Suprapubic skin (tissue), 4 donors: ENCODE results near the gene POU2AF1. TPM values are rescaled to one million over a fixed set of nuclear protein-coding genes. Genes with fewer than 3 reads are reported as not detected.
"Not testable (repeated sequence)": the region's sequence is repeated elsewhere in the genome, so short reads cannot be mapped to it uniquely, and the experiment has no call there.

ENCODE experiments used
- DNase-seq, 2 donors: peaks; one replicate each; pipeline ENCODE4 v3.0.0-alpha.2; 2019; ENCODE audit warnings: low spot score in 2 of 2
- H3K27ac ChIP-seq: fragments of 200-600 bp; sonication (generic); one replicate; pipeline ENCODE4 v1.5.1; 2019
- H3K27me3 ChIP-seq: fragments of 200-600 bp; sonication (generic); one replicate; pipeline ENCODE4 v1.5.1; 2019
- H3K36me3 ChIP-seq: fragments of 200-600 bp; sonication (generic); one replicate; pipeline ENCODE4 v1.5.1; 2019
- H3K4me1 ChIP-seq: fragments of 200-600 bp; sonication (generic); one replicate; pipeline ENCODE4 v1.5.1; 2019
- H3K4me3 ChIP-seq: fragments of 200-600 bp; sonication (generic); one replicate; pipeline ENCODE4 v1.5.1; 2019; ENCODE audit warnings: mild to moderate bottlenecking
- H3K9me3 ChIP-seq: fragments of 200-600 bp; sonication (generic); one replicate; pipeline ENCODE4 v1.5.1; 2019
- CTCF ChIP-seq, 2 donors: fragments of 200-600 bp in 1 of 2; fragments of 450-650 bp in 1 of 2; sonication (generic) in 1 of 2; IDR thresholded peaks; one replicate each; pipeline ENCODE4 v1.5.1; 2016 to 2019; ENCODE audit warnings: antibody characterized with exemption in 2 of 2, mild to moderate bottlenecking in 1 of 2, moderate library complexity in 1 of 2
- EP300 ChIP-seq: sonication (generic); formaldehyde crosslinking; IDR thresholded peaks from one replicate; pipeline ENCODE4 v1.6.1; 2017; ENCODE audit warnings: antibody characterized with exemption
- POLR2A ChIP-seq, 2 donors: fragments of 450-650 bp; IDR thresholded peaks; one replicate each; pipeline ENCODE4 v1.6.1; 2017; ENCODE audit warnings: antibody characterized with exemption in 2 of 2, mild to moderate bottlenecking in 2 of 2, moderate library complexity in 2 of 2
- POLR2AphosphoS5 ChIP-seq, 3 donors: sonication (generic); formaldehyde crosslinking; IDR thresholded peaks; one replicate each; pipeline ENCODE4 v1.6.1; 2017; ENCODE audit warnings: antibody characterized with exemption in 3 of 3
- WGBS: methylation state at CpG from one replicate; pipeline ENCODE4 v1.1.5; 2018; 5-methylcytosine and 5-hydroxymethylcytosine counted together
- total RNA-seq, 4 donors: library from RNA; depleted of rRNA; stranded (reverse); fragments of >200 nt; gene quantifications; one replicate each; pipeline ENCODE4 v1.1.0, GENCODE V29; 2016

Gene POU2AF1
- total RNA-seq, 4 donors from 2014 or later: not detected

DNA sequence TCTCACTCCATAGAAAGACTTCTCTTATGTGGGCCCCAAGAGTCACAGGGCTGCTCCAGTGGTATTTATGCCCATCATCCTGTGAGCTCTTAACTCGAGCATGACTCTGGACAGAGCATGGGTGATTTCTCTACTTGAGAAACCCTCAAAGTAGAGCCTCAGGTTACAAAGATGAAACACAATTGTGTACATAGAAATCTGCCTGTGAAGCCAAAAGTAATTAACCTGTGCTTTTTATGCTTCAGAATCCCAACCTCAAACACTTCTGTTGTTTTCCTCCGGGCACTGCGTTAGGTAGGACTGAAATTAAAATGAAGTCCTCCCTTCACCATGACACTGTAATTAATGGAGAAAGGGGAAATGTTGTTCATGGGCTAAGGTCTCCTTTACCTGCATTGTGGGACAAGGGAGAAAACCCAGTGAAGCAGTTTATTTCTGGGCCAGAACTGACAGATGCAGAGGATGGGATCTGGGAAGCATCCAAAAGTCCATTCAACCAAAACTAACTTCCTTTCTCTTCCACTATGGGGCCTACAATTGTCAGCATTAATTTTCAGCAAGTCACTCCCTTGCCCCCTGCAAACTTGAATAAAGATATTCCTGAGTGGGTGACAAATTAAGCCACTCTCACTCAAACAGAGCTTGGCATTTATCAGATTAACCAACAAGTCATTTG is 24.1 kb upstream of the POU2AF1 start:
- 74% methylated on average over 3 of the region's 3 CpGs for WGBS
- H3K9me3 ChIP-seq: no peaks in the 10 kb centered on the region
- no peak for TF ChIP-seq POLR2AphosphoS5 (IDR thresholded peaks at IDR 0.05)
- no peak for TF ChIP-seq CTCF (IDR thresholded peaks at IDR 0.05)
- no peak for TF ChIP-seq POLR2A (IDR thresholded peaks at IDR 0.05)
- no peak for TF ChIP-seq EP300
- no peak for DNase-seq
- no peaks in the 10 kb centered on the region for H3K4me1 ChIP-seq
- H3K4me3 ChIP-seq: no peak overlapping the region
- no peaks in the 10 kb centered on the region for H3K27me3 ChIP-seq
- no peak overlapping the region for H3K27ac ChIP-seq
- H3K36me3 ChIP-seq: no peaks in the 10 kb centered on the region

- WGBS: 41% methylated on average over 3 of the region's 3 CpGs
Measured at GRCh38 chr11:111402411-111402810, 23.3 kb upstream of the POU2AF1 start.

DNA sequence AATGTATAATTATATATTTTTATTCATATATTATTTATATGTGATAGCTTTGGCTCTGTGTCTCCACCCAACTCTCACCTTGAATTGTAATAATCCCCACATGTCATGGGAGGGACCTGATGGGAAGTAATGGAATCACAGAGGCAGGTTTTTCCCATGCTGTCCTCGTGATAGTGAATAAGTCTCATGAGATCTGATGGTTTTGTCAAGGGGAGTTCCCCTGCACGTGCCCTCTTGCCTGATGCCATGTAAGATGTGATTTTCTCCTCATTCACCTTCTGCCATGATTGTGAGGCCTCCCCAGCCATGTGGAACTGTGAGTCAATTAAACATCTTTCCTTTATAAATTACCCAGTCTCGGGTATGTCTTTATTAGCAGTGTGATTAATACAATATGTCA is 22.9 kb upstream of the POU2AF1 start:
- H3K36me3 ChIP-seq: not testable (repeated sequence)
- WGBS: 61% methylated on average over 3 of the region's 3 CpGs

More at GRCh38 chr11:111402411-111402810, 23.3 kb upstream of the POU2AF1 start:
- Histone ChIP-seq H3K27me3 (no peaks in the 10 kb centered on the region), H3K4me1 (no peaks in the 10 kb centered on the region), H3K4me3 (no peak overlapping the region), H3K9me3 (no peaks in the 10 kb centered on the region), H3K36me3 (no peaks in the 10 kb centered on the region), H3K27ac (no peak overlapping the region)
- no peak for TF ChIP-seq EP300
- TF ChIP-seq POLR2AphosphoS5 (IDR thresholded peaks at IDR 0.05): no peak
- no peak for TF ChIP-seq CTCF (IDR thresholded peaks at IDR 0.05)
- TF ChIP-seq POLR2A (IDR thresholded peaks at IDR 0.05): no peak
- DNase-seq: no peak

GRCh38 chr11:111400595-111400994 is 21.5 kb upstream of the POU2AF1 start:
- no peak for TF ChIP-seq EP300
- TF ChIP-seq POLR2AphosphoS5 (IDR thresholded peaks at IDR 0.05): no peak
- TF ChIP-seq POLR2A (IDR thresholded peaks at IDR 0.05): no peak
- no peak for TF ChIP-seq CTCF (IDR thresholded peaks at IDR 0.05)
- no peaks in the 10 kb centered on the region for H3K9me3 ChIP-seq
- H3K27ac ChIP-seq: no peak overlapping the region
- no peaks in the 10 kb centered on the region for H3K36me3 ChIP-seq
- H3K27me3 ChIP-seq: no peaks in the 10 kb centered on the region
- no peak overlapping the region for H3K4me3 ChIP-seq
- H3K4me1 ChIP-seq: no peaks in the 10 kb centered on the region
- DNase-seq: no peak

More for the DNA sequence above, 22.9 kb upstream of the POU2AF1 start:
- not testable (repeated sequence) for H3K4me1 ChIP-seq, H3K27me3 ChIP-seq, H3K9me3 ChIP-seq, DNase-seq, H3K27ac ChIP-seq, H3K4me3 ChIP-seq

GRCh38 chr11:111399187-111400031 is 20.3 kb upstream of the POU2AF1 start:
- no peaks in the 10 kb centered on the region for H3K36me3 ChIP-seq
- TF ChIP-seq POLR2A (IDR thresholded peaks at IDR 0.05) (no peak), POLR2AphosphoS5 (IDR thresholded peaks at IDR 0.05) (no peak), CTCF (IDR thresholded peaks at IDR 0.05) (no peak), EP300 (no peak)
- WGBS: 92% methylated on average over 7 of the region's 7 CpGs
- H3K9me3 ChIP-seq: no peaks in the 10 kb centered on the region
- no peak overlapping the region for H3K27ac ChIP-seq
- no peaks in the 10 kb centered on the region for H3K4me1 ChIP-seq
- no peak for DNase-seq
- H3K27me3 ChIP-seq: peaks cover 3% of the 10 kb centered on the region
- H3K4me3 ChIP-seq: no peak overlapping the region
